Activated CD8-positive, alpha-beta memory T cell treated with anti-CD3 and anti-CD28 coated beads, Interleukin-2, amount 50 U/mL, for 24 hours (primary cell): ENCODE measurements around the gene MGLL.

Source experiments
- DNase-seq: peaks from one replicate; pipeline ENCODE4 v3.0.0-alpha.2; 2020; ENCODE audit errors: extremely low read depth

Gene MGLL

DNA sequence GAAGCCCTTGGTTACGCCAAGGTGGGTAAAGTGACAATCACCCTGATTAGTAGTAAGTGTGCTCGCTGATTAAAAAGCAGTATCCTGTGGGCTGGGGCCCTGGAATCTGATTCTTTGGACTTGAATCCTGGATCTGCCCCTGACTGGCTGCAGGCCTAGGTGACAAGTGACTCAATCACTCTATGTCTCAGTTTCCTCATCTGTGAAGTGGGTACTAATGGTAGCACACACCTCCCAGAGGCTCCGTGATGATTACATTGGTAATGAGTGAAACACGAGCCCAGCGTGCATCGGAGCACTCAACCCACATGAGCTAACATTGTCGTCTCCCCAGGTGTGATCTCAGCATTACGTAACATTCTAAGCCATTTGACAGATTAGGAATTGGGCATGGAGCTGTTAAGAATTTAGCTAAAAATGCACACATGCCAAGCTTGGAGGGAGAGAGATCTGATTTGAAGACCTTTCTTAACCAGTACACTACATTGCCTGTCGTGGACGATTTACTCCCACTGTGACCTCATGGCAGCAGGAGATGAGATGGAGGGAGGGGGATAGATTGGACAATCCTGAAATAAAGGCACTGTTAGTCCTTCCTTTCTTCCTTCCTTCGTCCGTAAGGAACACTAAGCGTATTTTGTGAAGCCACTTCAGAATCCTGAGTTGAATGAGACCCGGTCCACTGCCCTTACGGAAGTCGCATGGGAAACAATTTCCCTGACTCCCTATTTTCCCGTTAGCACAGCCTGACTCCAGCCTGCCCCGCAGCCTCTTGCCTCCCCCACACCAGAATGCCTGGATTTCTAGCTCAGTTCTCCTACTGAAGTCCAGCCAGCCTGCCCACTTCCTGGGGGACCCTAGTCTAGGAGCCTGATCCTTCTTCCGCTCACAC lies 32.1 kb downstream of the MGLL start:
- DNase-seq = no peak

GRCh38 chr3:127789051-127789450 lies 33.3 kb downstream of the MGLL start:
- DNase-seq = no peak

GRCh38 chr3:127788451-127788909 lies 33.8 kb downstream of the MGLL start:
- no peak for DNase-seq

- DNase-seq = no peak
These were observed 34.5 kb downstream of the MGLL start for GRCh38 chr3:127787571-127788365.

DNA sequence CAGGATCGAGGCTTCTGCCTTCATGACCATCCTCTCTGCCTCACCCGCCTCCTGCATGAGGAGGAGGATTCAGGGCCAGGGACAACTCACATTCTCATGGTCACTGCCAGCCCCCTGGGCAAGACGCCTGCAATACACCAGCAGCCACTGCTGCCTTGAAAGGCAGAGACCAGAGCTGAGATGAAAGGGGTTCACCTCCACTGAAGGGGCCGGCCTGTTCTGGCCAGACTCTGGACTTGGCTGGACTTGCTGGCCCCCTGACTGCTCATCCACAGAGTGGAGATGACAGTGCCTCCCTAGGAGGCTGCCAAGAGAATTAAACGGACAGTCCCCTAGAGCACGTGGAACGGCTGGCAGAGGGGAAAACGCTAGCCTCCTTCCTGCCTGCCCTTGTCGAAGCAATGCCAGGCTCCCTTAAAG lies 35.2 kb downstream of the MGLL start:
- no peak for DNase-seq

DNA sequence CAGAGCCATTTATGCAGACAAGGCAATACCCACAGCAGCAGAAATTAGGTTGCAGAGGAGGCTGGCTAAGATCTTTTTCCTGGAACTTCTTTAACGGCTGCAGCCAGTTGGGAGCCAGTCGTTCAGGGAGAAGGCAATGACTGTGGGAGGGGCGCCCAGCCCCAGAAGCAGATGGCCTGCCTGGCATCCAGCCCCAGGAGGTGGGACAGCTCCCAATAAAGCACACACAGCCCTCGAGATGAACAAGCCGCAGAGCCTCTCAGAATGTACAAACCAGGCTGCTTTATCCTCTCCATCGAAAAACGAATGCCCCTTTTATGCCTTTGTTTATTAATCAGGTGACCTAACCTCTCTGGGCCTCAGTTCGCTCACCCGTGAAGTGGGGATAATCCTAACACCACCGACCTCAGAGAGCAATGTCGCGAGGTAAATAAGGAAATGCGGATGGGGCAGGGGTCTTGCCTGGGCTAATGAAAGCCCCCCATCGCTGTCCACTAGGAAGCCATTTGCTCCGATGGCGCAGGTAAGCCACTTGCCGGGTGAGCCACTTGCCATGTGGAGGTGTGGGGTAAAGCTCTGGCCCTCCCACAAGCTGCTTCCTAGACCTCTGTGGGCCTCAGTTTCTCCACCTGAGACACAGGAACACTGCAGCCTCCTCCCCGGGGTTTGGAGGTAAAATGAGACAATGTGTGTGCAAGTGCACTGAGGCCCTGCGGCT lies 35.8 kb downstream of the MGLL start:
- no peak for DNase-seq

DNA sequence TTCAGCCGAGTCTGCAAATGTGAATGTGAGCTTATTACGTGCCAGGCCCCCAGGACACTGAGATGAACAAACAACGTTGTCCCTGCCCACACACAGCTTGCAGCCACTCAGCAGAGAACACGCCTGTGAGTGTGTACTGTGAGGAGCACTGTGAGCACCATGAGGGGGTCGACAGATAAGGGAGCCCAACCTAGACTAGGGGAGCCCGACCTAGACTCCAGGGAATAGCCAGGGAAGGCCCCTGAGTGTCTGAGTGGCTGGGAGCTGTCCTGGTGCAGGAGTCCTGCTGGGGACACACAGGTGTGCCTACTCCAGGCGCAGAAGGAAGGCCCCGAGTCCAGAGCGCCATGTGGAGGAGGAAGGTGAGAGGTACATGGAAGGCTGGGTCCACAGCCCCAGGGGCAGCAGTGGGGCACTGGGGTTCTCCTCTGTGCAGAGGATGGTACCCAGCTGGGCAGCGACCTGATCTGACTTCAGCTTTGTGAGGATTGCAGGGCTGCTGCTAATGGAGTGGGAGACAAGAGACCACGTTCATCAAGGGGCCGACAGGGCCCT lies 36.5 kb downstream of the MGLL start:
- no peak for DNase-seq

DNA sequence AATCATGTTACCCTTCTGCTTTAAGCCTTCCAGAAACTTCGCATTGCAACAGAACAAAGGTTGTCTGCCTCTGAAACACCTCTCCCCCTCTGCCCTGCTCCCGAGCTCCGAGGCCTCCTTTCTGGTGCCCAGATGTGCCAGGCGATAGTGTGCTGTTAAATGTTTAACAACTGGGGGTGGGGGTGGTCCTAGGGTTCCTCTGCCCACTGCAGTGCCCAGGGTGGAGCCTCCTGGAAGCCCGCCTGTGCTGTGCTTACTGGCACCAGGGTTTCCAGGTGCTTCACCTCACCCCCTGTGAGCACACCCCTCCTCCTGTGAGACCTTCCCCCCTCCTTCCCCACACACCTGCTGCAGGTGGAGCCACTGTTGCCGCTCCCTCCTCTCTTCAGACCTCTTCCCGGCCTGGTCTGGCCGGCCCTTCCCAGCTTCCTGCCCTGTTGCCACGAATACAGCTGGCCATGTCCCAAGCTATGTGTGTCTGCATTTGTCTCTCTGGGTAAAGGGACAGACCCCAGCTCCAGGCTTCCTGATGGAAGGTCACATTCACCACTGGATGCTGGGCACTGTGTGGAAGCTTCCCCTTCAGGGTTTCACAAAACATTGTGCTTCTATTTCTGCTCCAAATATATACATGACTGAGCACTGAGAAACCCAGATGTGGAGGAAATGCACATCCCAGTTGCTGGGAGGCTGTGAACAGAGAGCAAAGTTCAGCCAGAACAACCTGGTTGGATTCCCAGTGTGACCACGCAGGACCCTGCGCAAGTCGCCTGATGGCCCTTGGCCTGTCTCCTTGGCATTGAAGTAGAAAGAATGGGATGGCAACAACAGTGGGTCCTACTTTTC lies 37.2 kb downstream of the MGLL start:
- DNase-seq = no peak

GRCh38 chr3:127784283-127784682 lies 38.0 kb downstream of the MGLL start:
- no peak for DNase-seq

- no peak for DNase-seq
These were observed 38.6 kb downstream of the MGLL start for GRCh38 chr3:127783642-127784160.

DNA sequence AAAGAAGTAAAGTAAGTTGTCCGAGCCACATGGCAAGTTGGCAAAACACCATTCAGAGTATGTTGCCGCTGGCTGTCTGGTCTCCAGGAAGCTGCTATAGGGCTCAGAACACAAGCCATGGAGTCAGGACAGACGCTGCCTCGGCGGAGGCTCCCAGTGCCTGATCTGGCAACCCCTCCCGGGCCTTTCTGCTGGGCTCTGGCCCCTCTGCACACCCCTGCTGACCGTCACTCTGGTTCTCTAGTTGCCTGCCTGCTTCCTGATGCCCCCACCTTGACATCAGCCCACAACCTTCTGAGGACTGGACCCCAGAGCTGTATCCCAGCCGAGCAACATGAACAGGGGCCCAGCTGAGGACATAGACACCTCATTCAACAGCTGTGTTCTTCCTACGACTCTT lies 39.1 kb downstream of the MGLL start:
- DNase-seq = no peak

GRCh38 chr3:127781411-127782001 lies 40.8 kb downstream of the MGLL start:
- DNase-seq = no peak

DNA sequence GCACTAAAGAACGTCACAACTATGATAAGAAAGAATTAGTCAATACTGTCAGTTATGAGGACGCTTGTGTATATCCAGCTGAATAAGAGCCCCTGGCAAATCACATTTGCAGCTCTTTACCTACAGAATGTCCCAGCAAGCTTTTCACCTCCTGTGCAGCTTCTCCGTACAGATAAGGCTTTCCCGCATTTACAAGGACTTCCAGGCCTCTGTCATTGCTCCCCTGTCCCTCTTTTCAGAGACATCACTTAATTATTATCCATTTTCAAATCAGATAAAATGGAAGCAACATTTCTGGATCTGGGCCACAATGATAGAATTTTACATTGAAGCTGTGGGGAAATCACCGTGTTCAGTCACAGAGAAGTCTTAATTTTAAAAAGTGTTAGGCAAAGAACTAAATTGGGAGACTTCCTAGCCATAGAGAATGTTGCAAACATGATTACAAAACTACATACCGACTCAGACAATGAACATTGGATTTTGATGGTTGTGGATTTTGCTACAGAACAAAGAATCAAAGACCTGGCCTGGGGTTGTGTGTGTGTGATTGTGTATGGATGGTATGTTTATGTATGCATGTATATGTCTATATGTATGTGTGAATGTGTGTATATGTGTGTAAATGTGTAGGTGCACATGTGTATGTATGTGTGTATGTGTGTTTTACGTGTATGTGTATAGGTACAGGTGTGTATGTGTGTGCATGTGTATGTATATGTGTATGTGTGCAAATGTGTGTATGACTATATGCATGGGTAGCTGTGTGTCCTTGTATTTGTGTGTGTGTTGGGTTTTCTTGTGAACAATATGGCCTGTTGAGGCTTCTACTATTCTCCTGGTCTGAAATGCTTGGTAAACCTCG lies 41.5 kb downstream of the MGLL start:
- no peak for DNase-seq

DNA sequence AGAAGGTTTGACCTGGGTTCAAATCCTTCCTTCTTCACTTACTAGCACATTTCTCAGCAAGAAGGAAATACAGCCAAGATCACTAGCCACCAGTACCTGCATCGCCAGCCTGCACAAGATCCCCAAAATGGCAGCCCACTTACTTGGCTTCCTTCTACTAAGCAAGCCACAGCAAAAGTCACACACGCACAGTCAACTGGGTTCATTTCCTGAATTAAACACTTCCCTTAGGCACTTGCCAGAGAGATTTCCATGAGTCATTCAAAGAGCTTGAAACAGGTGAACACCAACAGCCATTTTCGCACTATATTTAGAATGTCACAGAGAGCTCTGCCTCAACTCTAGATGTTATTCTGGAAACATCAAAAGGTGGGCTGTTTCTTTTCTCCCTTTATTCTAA lies 42.6 kb downstream of the MGLL start:
- DNase-seq = no peak

DNA sequence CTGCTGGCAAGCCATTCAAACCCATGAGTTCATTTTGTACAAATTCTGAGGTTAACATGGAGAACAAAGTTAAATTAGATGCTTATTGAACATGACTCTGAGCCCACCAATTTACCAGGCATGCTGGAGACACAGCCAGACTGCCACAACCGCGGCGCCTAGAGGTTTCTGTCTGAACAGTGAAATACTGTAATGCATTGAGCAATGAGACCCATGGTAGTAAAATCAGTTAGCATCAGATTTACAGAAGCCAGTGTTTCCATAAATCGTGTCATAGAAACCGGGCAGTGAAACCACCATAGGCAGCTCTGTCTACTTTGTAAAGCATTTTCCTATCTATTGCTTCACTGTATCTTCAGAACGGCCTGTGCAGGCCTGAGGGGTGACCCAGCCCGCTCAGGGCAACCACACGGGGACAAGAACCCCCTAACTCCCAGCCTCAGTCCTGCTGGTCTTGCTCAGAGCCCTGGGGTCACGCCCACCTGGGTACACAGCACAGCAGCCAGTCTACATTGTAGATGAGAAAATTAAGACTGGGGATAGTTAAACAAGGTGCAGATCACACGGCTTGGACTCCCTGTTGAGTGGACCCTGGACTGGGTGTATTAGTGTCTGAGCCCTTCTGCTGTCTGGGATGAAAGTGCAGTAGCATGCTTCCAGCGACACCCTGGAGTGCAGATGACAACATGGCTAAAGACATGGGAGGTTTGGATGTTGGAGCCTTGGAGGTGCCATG lies 44.2 kb downstream of the MGLL start:
- DNase-seq = no peak

DNA sequence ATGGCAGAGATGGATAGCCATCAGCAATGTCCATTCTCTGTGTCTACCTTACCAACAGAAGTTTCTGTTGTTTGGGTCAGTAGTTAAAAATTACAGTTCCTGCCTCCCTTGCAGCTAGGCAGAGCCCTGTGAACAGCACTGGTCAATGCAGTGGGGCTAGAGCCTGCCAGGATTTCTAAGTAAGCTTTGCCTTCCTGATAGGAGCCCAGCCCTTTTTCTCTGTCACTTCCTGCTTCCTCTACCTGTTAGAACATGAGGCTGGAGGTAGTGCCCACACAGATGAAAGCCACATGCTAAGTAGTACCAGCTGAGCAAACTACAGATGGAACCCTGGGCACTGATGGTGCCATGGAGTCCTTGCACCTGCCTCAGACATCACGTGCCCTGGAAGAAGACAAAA lies 45.0 kb downstream of the MGLL start:
- DNase-seq = no peak

- no peak for DNase-seq
These were observed 46.0 kb downstream of the MGLL start for GRCh38 chr3:127776347-127776746.

- no peak for DNase-seq
These were observed 46.8 kb downstream of the MGLL start for GRCh38 chr3:127775398-127776109.
